Lower lobe of right lung (tissue), 2 donors: ENCODE results near the gene ACTL8. TPM values are rescaled to one million over a fixed set of nuclear protein-coding genes. Genes with fewer than 3 reads are reported as not detected.

Source experiments
- ATAC-seq, 2 donors: fragments of 200-7000 bp; cut with Tn5 transposase; one replicate each; pipeline ENCODE4 v1.9.1; 2020 to 2022; ENCODE audit warnings: mild to moderate bottlenecking in 2 of 2, moderate library complexity in 2 of 2
- DNase-seq: peaks from one replicate; pipeline ENCODE4 v3.0.0-alpha.2; 2020
- H3K27ac ChIP-seq: fragments of 200-600 bp; one replicate; pipeline ENCODE4 v1.8.0; 2022
- H3K27me3 ChIP-seq: fragments of 200-600 bp; one replicate; pipeline ENCODE4 v1.8.0; 2022; ENCODE audit warnings: low read depth
- H3K36me3 ChIP-seq: fragments of 200-600 bp; one replicate; pipeline ENCODE4 v1.8.0; 2022; ENCODE audit warnings: mild to moderate bottlenecking
- H3K4me1 ChIP-seq: fragments of 200-600 bp; one replicate; pipeline ENCODE4 v1.8.0; 2022
- H3K4me3 ChIP-seq: fragments of 200-600 bp; one replicate; pipeline ENCODE4 v1.8.0; 2022; ENCODE audit warnings: mild to moderate bottlenecking
- H3K9me3 ChIP-seq: fragments of 200-600 bp; one replicate; pipeline ENCODE4 v1.8.0; 2022
- CTCF ChIP-seq: fragments of 200-600 bp; IDR thresholded peaks from one replicate; pipeline ENCODE4 v1.8.0; 2022; ENCODE audit warnings: antibody characterized with exemption, mild to moderate bottlenecking
- intact Hi-C: fragments of 100-400 bp; cut with DNase I; formaldehyde crosslinking; loops from one replicate; pipeline ENCODE4 v1.11.0; 2022
- total RNA-seq: library from RNA; stranded (reverse); fragmentation: NEBNext Ultra II Directional; extraction: Animal tissue kit (Norgen Biotek cat#: 25700); gene quantifications from one replicate; pipeline ENCODE4 v1.2.1, GENCODE V29; 2021
- donor health status: DM: no; HTN: yes; CAD: no; lungs with severe emphysema.

ACTL8 gene
- total RNA-seq, 1 donor from 2014 or later: not detected

GRCh38 chr1:17866740-17867029 is 111.6 kb downstream of the ACTL8 start:
- no peak for TF ChIP-seq CTCF
- H3K4me1 ChIP-seq: no peaks in the 10 kb centered on the region
- H3K27me3 ChIP-seq: no peaks in the 10 kb centered on the region
- DNase-seq: no peak
- H3K4me3 ChIP-seq: no peak overlapping the region
- intact Hi-C loops: no loop called here
- H3K36me3 ChIP-seq: no peaks in the 10 kb centered on the region
- ATAC-seq: no peak
- H3K27ac ChIP-seq: no peak overlapping the region
- H3K9me3 ChIP-seq: no peaks in the 10 kb centered on the region

- ATAC-seq (no peak), DNase-seq (no peak)
- intact Hi-C loops: no loop called here
- Histone ChIP-seq H3K27me3 (no peaks in the 10 kb centered on the region), H3K4me1 (no peaks in the 10 kb centered on the region), H3K36me3 (no peaks in the 10 kb centered on the region), H3K27ac (no peak overlapping the region), H3K9me3 (no peaks in the 10 kb centered on the region), H3K4me3 (no peak overlapping the region)
- TF ChIP-seq CTCF: no peak
Observed at GRCh38 chr1:17867470-17867869, 112.3 kb downstream of the ACTL8 start.

- H3K4me1 ChIP-seq: no peaks in the 10 kb centered on the region
- TF ChIP-seq CTCF: no peak
- intact Hi-C loops: no loop called here
- ATAC-seq (no peak), DNase-seq (no peak)
- H3K4me3 ChIP-seq: no peak overlapping the region
- no peaks in the 10 kb centered on the region for H3K36me3 ChIP-seq
- no peak overlapping the region for H3K27ac ChIP-seq
- H3K9me3 ChIP-seq: no peaks in the 10 kb centered on the region
- no peaks in the 10 kb centered on the region for H3K27me3 ChIP-seq
Observed at GRCh38 chr1:17869815-17870214, 114.7 kb downstream of the ACTL8 start.

GRCh38 chr1:17870679-17871078 is 115.5 kb downstream of the ACTL8 start:
- Histone ChIP-seq H3K4me1 (no peaks in the 10 kb centered on the region), H3K9me3 (no peaks in the 10 kb centered on the region), H3K36me3 (no peaks in the 10 kb centered on the region), H3K27ac (no peak overlapping the region), H3K4me3 (no peak overlapping the region), H3K27me3 (no peaks in the 10 kb centered on the region)
- intact Hi-C loops: no loop called here
- no peak for TF ChIP-seq CTCF
- ATAC-seq (no peak), DNase-seq (no peak)

- intact Hi-C loops: no loop called here
Observed at GRCh38 chr1:17873007-17873675, 118.0 kb downstream of the ACTL8 start.

More at GRCh38 chr1:17873007-17873675, 118.0 kb downstream of the ACTL8 start:
- no peak for TF ChIP-seq CTCF
- H3K9me3 ChIP-seq: no peaks in the 10 kb centered on the region
- no peak for DNase-seq
- H3K27me3 ChIP-seq: no peaks in the 10 kb centered on the region
- H3K36me3 ChIP-seq: no peaks in the 10 kb centered on the region
- no peak for ATAC-seq
- no peaks in the 10 kb centered on the region for H3K4me1 ChIP-seq
- H3K27ac ChIP-seq: no peak overlapping the region
- H3K4me3 ChIP-seq: no peak overlapping the region
